Osteoblast (primary cell): ENCODE results near the gene DDO. TPM values are rescaled to one million over a fixed set of nuclear protein-coding genes. Genes with fewer than 3 reads are reported as not detected.

Experiments
- DNase-seq: peaks from one replicate; pipeline ENCODE4 v3.0.0; 2011; ENCODE audit warnings: low spot score, mixed read lengths; ENCODE audit not compliant: insufficient read length; ENCODE audit errors: missing footprints
- H2AFZ ChIP-seq: 2 replicates; pipeline ENCODE4 v1.6.0; 2011; ENCODE audit warnings: mild to moderate bottlenecking, low read length
- H3K27ac ChIP-seq: 2 replicates; pipeline ENCODE4 v1.5.1; 2011; ENCODE audit warnings: mild to moderate bottlenecking, low read depth, low read length, moderate library complexity
- H3K27me3 ChIP-seq: 2 replicates; pipeline ENCODE4 v1.6.0; 2012; ENCODE audit warnings: mild to moderate bottlenecking, control low read depth, inconsistent platforms, low read length, moderate library complexity; ENCODE audit not compliant: insufficient read depth
- H3K36me3 ChIP-seq: 2 replicates; pipeline ENCODE4 v1.5.1; 2011; ENCODE audit warnings: mild to moderate bottlenecking, low read length, control low read depth, moderate library complexity; ENCODE audit not compliant: insufficient read depth
- H3K4me1 ChIP-seq: 2 replicates; pipeline ENCODE4 v1.5.1; 2011; ENCODE audit warnings: mild to moderate bottlenecking, low read length, control low read depth, moderate library complexity; ENCODE audit not compliant: insufficient read depth
- H3K4me2 ChIP-seq: 2 replicates; pipeline ENCODE4 v1.6.0; 2011; ENCODE audit warnings: mild to moderate bottlenecking, low read length; ENCODE audit not compliant: insufficient read depth
- H3K4me3 ChIP-seq: fragments of 200-600 bp; sonication (generic); 3 replicates; pipeline ENCODE4 v1.5.1; 2012; ENCODE audit warnings: mild to moderate bottlenecking, low read length, inconsistent platforms; ENCODE audit not compliant: insufficient read depth
- H3K79me2 ChIP-seq: 2 replicates; pipeline ENCODE4 v1.6.0; 2012; ENCODE audit warnings: mild to moderate bottlenecking, low read length, control low read depth, inconsistent platforms; ENCODE audit not compliant: insufficient read depth
- H3K9me3 ChIP-seq: 2 replicates; pipeline ENCODE4 v1.5.1; 2011; ENCODE audit warnings: low read depth, low read length, control low read depth
- H4K20me1 ChIP-seq: 2 replicates; pipeline ENCODE4 v1.6.0; 2012; ENCODE audit warnings: mild to moderate bottlenecking, low read length, control low read depth; ENCODE audit not compliant: insufficient read depth
- total RNA-seq: library from RNA; depleted of rRNA; stranded (reverse); fragments of >200 nt; gene quantifications from 2 replicates; pipeline ENCODE4 v1.2.3, GENCODE V29; 2012
- TF ChIP-seq, protein P1 (sequence below): IDR thresholded peaks from 2 replicates; pipeline ENCODE4 v1.5.1; 2011; ENCODE audit warnings: mild to moderate bottlenecking, low read depth, low read length, moderate library complexity; ENCODE audit errors: extremely low read depth

The DDO gene
- total RNA-seq, 1 donor, result 3.6 TPM

DNA sequence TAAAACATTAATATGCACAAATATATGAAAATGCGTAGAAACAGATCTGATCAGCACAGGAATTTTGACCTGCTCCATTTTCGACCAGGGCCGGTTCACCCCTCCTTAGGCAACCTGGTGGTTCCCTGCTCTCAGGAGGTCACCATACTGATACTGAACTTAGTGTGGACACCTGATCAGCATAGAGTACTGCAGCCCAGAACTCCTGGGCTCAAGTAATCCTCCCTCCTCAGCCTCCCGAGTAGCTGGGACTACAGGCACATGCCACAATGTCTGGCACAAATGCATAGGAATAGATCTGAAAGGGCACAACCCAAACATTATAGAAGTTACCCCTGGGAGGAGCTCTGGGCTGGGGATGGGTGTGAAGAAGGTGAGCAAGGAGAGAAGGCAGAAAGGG, 24.7 kb upstream of the DDO start:
- H3K36me3 ChIP-seq, result no peaks in the 10 kb centered on the region
- TF ChIP-seq, protein P1, sequence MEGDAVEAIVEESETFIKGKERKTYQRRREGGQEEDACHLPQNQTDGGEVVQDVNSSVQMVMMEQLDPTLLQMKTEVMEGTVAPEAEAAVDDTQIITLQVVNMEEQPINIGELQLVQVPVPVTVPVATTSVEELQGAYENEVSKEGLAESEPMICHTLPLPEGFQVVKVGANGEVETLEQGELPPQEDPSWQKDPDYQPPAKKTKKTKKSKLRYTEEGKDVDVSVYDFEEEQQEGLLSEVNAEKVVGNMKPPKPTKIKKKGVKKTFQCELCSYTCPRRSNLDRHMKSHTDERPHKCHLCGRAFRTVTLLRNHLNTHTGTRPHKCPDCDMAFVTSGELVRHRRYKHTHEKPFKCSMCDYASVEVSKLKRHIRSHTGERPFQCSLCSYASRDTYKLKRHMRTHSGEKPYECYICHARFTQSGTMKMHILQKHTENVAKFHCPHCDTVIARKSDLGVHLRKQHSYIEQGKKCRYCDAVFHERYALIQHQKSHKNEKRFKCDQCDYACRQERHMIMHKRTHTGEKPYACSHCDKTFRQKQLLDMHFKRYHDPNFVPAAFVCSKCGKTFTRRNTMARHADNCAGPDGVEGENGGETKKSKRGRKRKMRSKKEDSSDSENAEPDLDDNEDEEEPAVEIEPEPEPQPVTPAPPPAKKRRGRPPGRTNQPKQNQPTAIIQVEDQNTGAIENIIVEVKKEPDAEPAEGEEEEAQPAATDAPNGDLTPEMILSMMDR, result no peak
- no peak overlapping the region for H3K4me2 ChIP-seq
- H4K20me1 ChIP-seq, result no peaks in the 10 kb centered on the region
- no peaks in the 10 kb centered on the region for H3K79me2 ChIP-seq
- H3K4me3 ChIP-seq, result no peak overlapping the region
- H2AFZ ChIP-seq, result no peak overlapping the region
- H3K27me3 ChIP-seq, result peaks cover 20% of the 10 kb centered on the region
- no peaks in the 10 kb centered on the region for H3K4me1 ChIP-seq
- H3K9me3 ChIP-seq, result no peaks in the 10 kb centered on the region
- no peak overlapping the region for H3K27ac ChIP-seq
- no peak for DNase-seq

DNA sequence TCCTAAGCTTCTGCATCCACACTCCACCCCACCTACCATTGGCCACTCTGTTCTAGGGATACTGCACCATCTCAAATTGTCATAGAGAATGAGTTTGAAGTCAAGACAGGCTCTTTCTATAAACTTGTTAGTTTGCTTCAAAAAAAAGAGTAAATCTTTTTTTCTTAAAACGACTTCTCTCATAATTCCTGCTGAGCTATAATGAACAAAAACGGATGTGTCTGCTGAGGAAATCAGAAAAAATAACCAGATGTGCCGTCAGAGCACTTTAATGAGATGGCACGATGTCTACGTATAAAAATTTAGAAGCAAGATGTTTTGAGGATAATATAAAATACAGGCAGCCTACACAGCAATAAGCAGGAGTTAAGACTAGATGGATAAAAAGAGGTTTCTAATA, 24.0 kb upstream of the DDO start:
- TF ChIP-seq, protein P1, result no peak
- no peaks in the 10 kb centered on the region for H3K36me3 ChIP-seq
- no peak overlapping the region for H3K4me3 ChIP-seq
- H3K27me3 ChIP-seq, result peaks cover 20% of the 10 kb centered on the region
- no peak overlapping the region for H2AFZ ChIP-seq
- no peaks in the 10 kb centered on the region for H3K9me3 ChIP-seq
- no peaks in the 10 kb centered on the region for H3K79me2 ChIP-seq
- no peak overlapping the region for H3K27ac ChIP-seq
- no peaks in the 10 kb centered on the region for H4K20me1 ChIP-seq
- no peaks in the 10 kb centered on the region for H3K4me1 ChIP-seq
- no peak overlapping the region for H3K4me2 ChIP-seq
- DNase-seq, result no peak

DNA sequence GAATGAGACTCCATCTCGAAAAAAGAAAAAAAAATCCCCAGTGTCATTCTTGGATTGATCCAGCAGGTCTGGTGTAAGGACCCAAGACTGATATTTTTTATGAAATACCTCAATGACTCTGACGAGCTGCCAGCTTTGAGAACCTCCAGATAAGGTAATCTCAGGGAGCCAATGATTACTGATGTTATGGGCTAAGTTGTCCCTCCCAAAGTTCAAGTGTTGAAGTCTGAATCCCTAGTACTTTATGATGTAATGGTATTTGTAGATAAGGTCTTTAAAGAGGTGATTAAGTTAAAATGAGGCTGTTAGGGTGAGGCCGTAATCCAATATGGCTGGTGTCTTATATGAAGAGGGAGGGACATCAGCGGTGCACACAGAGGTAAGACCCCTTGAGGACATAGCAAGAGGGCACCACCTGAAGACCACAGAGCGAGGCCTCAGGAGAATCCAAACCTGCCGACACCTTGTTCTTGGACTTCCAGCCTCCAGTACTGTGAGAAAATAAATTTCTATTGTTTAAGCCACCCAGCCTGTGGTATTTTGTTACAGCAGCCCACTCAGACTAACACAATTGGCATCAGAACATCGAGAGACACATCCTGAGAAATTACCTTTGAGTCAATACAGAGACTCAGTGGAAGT, 19.7 kb upstream of the DDO start:
- H3K27ac ChIP-seq, result no peak overlapping the region
- TF ChIP-seq, protein P1, result no peak
- no peaks in the 10 kb centered on the region for H3K9me3 ChIP-seq
- H3K4me2 ChIP-seq, result no peak overlapping the region
- H4K20me1 ChIP-seq, result no peaks in the 10 kb centered on the region
- no peaks in the 10 kb centered on the region for H3K36me3 ChIP-seq
- H3K4me3 ChIP-seq, result no peak overlapping the region
- no peak overlapping the region for H2AFZ ChIP-seq
- peaks cover 12% of the 10 kb centered on the region for H3K27me3 ChIP-seq
- H3K4me1 ChIP-seq, result no peaks in the 10 kb centered on the region
- no peak for DNase-seq
- no peaks in the 10 kb centered on the region for H3K79me2 ChIP-seq

- no peak for DNase-seq
- H2AFZ ChIP-seq, result no peak overlapping the region
Measured at GRCh38 chr6:110432285-110432900, 17.0 kb upstream of the DDO start.

More at GRCh38 chr6:110432285-110432900, 17.0 kb upstream of the DDO start:
- Histone ChIP-seq H3K36me3 (no peaks in the 10 kb centered on the region), H3K27me3 (peaks cover 6% of the 10 kb centered on the region), H3K9me3 (no peaks in the 10 kb centered on the region), H3K27ac (no peak overlapping the region), H3K4me1 (no peaks in the 10 kb centered on the region), H3K4me2 (no peak overlapping the region), H3K79me2 (no peaks in the 10 kb centered on the region), H4K20me1 (no peaks in the 10 kb centered on the region), H3K4me3 (no peak overlapping the region)
- TF ChIP-seq, protein P1, result no peak
